HEK293 (cell line): ENCODE data around the gene INHA.
A peak's percentile ranks its signal among the peaks of the same experiment; 100 is the strongest.

Source experiments
- FEZF1 ChIP-seq: fragments of 450-650 bp; formaldehyde crosslinking; IDR thresholded peaks from 2 replicates; pipeline ENCODE4 v1.5.1; 2016; ENCODE audit warnings: missing biosample characterization, missing genetic modification characterization
- GFI1B ChIP-seq: fragments of 450-650 bp; formaldehyde crosslinking; IDR thresholded peaks from 2 replicates; pipeline ENCODE4 v1.5.1; 2016; ENCODE audit warnings: missing biosample characterization, missing genetic modification characterization
- HIC1 ChIP-seq: fragments of 450-650 bp; formaldehyde crosslinking; IDR thresholded peaks from 2 replicates; pipeline ENCODE4 v1.5.1; 2016; ENCODE audit warnings: missing biosample characterization, missing genetic modification characterization
- HOXD13 ChIP-seq: sonication (generic); formaldehyde crosslinking; IDR thresholded peaks from 2 replicates; pipeline ENCODE4 v1.8.0; 2022; ENCODE audit warnings: missing genetic modification reagents, borderline replicate concordance
- REPIN1 ChIP-seq: fragments of 450-650 bp; formaldehyde crosslinking; IDR thresholded peaks from 2 replicates; pipeline ENCODE4 v1.5.1; 2017; ENCODE audit warnings: missing biosample characterization, missing genetic modification characterization, low read depth
- SALL2 ChIP-seq: fragments of 450-650 bp; formaldehyde crosslinking; IDR thresholded peaks from 2 replicates; pipeline ENCODE4 v1.5.0; 2017; ENCODE audit warnings: missing biosample characterization, mild to moderate bottlenecking, missing genetic modification characterization, borderline replicate concordance
- ZBTB49 ChIP-seq: fragments of 450-650 bp; formaldehyde crosslinking; IDR thresholded peaks from 2 replicates; pipeline ENCODE4 v1.5.1; 2016; ENCODE audit warnings: missing biosample characterization, missing genetic modification characterization, low read depth
- ZFP3 ChIP-seq: fragments of 450-650 bp; formaldehyde crosslinking; IDR thresholded peaks from 2 replicates; pipeline ENCODE4 v1.5.1; 2016; ENCODE audit warnings: low read depth, missing biosample characterization, missing genetic modification characterization
- ZNF10 ChIP-seq: fragments of 450-650 bp; formaldehyde crosslinking; IDR thresholded peaks from 2 replicates; pipeline ENCODE4 v1.5.1; 2017; ENCODE audit warnings: missing biosample characterization, missing genetic modification characterization
- ZNF223 ChIP-seq: fragments of 450-650 bp; formaldehyde crosslinking; IDR thresholded peaks from 2 replicates; pipeline ENCODE4 v1.5.1; 2016; ENCODE audit warnings: missing biosample characterization, missing genetic modification characterization
- ZNF280D ChIP-seq: fragments of 450-650 bp; formaldehyde crosslinking; IDR thresholded peaks from 2 replicates; pipeline ENCODE4 v1.5.1; 2016; ENCODE audit warnings: missing biosample characterization, missing genetic modification characterization
- ZNF311 ChIP-seq: fragments of 450-650 bp; formaldehyde crosslinking; IDR thresholded peaks from 2 replicates; pipeline ENCODE4 v1.5.1; 2017; ENCODE audit warnings: missing biosample characterization, missing genetic modification characterization, borderline replicate concordance
- ZNF398 ChIP-seq: fragments of 450-650 bp; formaldehyde crosslinking; IDR thresholded peaks from 2 replicates; pipeline ENCODE4 v1.5.1; 2017; ENCODE audit warnings: missing biosample characterization, missing genetic modification characterization
- ZNF621 ChIP-seq: fragments of 450-650 bp; formaldehyde crosslinking; IDR thresholded peaks from 2 replicates; pipeline ENCODE4 v1.5.1; 2017; ENCODE audit warnings: missing biosample characterization, missing genetic modification characterization
- ZNF777 ChIP-seq: fragments of 450-650 bp; formaldehyde crosslinking; IDR thresholded peaks from 2 replicates; pipeline ENCODE4 v1.5.1; 2017; ENCODE audit warnings: missing biosample characterization, missing genetic modification characterization, borderline replicate concordance
- ZNF785 ChIP-seq: fragments of 450-650 bp; formaldehyde crosslinking; IDR thresholded peaks from 2 replicates; pipeline ENCODE4 v1.5.1; 2016; ENCODE audit warnings: missing biosample characterization, missing genetic modification characterization
- TF ChIP-seq, protein P1 (sequence below): fragments of 450-650 bp; formaldehyde crosslinking; IDR thresholded peaks from 2 replicates; pipeline ENCODE4 v1.5.1; 2016; ENCODE audit warnings: missing biosample characterization, missing genetic modification characterization
- TF ChIP-seq, protein P2 (sequence below): fragments of 450-650 bp; formaldehyde crosslinking; IDR thresholded peaks from 2 replicates; pipeline ENCODE4 v1.5.1; 2016; ENCODE audit warnings: missing biosample characterization, missing genetic modification characterization
- TF ChIP-seq, protein P3 (sequence below): fragments of 450-650 bp; formaldehyde crosslinking; IDR thresholded peaks from 2 replicates; pipeline ENCODE4 v1.5.1; 2016; ENCODE audit warnings: missing biosample characterization, missing genetic modification characterization, borderline replicate concordance

Gene INHA

GRCh38 chr2:219541611-219542180 is 30.4 kb upstream of the INHA start (continued):
- TF ChIP-seq, protein P1, sequence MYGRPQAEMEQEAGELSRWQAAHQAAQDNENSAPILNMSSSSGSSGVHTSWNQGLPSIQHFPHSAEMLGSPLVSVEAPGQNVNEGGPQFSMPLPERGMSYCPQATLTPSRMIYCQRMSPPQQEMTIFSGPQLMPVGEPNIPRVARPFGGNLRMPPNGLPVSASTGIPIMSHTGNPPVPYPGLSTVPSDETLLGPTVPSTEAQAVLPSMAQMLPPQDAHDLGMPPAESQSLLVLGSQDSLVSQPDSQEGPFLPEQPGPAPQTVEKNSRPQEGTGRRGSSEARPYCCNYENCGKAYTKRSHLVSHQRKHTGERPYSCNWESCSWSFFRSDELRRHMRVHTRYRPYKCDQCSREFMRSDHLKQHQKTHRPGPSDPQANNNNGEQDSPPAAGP (tag by site-specific recombination) = peak; percentile 79; the same call in 1 of the 2 replicates
- TF ChIP-seq REPIN1 (tag by site-specific recombination) = no peak
- no peak for TF ChIP-seq ZNF785
- TF ChIP-seq, protein P2, sequence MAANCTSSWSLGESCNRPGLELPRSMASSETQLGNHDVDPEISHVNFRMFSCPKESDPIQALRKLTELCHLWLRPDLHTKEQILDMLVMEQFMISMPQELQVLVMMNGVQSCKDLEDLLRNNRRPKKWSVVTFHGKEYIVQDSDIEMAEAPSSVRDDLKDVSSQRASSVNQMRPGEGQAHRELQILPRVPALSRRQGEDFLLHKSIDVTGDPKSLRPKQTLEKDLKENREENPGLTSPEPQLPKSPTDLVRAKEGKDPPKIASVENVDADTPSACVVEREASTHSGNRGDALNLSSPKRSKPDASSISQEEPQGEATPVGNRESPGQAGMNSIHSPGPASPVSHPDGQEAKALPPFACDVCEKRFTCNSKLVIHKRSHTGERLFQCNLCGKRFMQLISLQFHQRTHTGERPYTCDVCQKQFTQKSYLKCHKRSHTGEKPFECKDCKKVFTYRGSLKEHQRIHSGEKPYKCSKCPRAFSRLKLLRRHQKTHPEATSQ (tag by site-specific recombination) = peak; percentile 27; the same call in 1 of the 2 replicates
- TF ChIP-seq ZNF311 = no peak
- no peak for TF ChIP-seq ZNF777 (tag by site-specific recombination)
- TF ChIP-seq FEZF1 (tag by site-specific recombination) = no peak
- no peak for TF ChIP-seq SALL2
- TF ChIP-seq HIC1 (tag by site-specific recombination) = peak; percentile 87
- TF ChIP-seq ZNF280D (tag by site-specific recombination) = no peak
- TF ChIP-seq HOXD13 (CRISPR knock-in tag) = no peak
- TF ChIP-seq ZBTB49 (tag by site-specific recombination) = no peak
- no peak for TF ChIP-seq ZFP3 (tag by site-specific recombination)
- TF ChIP-seq ZNF398 (tag by site-specific recombination) = no peak
- no peak for TF ChIP-seq GFI1B (tag by site-specific recombination)
- no peak for TF ChIP-seq ZNF621 (tag by site-specific recombination)
- TF ChIP-seq ZNF223 (tag by site-specific recombination) = no peak
- TF ChIP-seq ZNF10 (tag by site-specific recombination) = no peak
- TF ChIP-seq, protein P3, sequence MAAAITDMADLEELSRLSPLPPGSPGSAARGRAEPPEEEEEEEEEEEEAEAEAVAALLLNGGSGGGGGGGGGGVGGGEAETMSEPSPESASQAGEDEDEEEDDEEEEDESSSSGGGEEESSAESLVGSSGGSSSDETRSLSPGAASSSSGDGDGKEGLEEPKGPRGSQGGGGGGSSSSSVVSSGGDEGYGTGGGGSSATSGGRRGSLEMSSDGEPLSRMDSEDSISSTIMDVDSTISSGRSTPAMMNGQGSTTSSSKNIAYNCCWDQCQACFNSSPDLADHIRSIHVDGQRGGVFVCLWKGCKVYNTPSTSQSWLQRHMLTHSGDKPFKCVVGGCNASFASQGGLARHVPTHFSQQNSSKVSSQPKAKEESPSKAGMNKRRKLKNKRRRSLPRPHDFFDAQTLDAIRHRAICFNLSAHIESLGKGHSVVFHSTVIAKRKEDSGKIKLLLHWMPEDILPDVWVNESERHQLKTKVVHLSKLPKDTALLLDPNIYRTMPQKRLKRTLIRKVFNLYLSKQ (tag by site-specific recombination) = no peak
